ENCODE measurements around the gene NEDD4L.

- no peak for TF ChIP-seq CTCF (optimal IDR thresholded peaks at IDR 0.05 in 1 of 3, IDR thresholded peaks at IDR 0.05 in 1 of 3, conservative IDR thresholded peaks at IDR 0.05 in 1 of 3; ENCODE audit: extremely low read depth in 1 of 3, insufficient read depth in 2 of 3, low read length in 3 of 3)
- TF ChIP-seq EZH2 (IDR thresholded peaks at IDR 0.05; ENCODE audit: low read length): no peak
Observed at GRCh38 chr18:58097907-58098166, 53.8 kb downstream of the NEDD4L start.

Data from keratinocyte (primary cell).